Suppressor macrophage treated with lipopolysaccharide for 4 hours (primary cell): ENCODE results near the gene METTL18.

Experiments
- DNase-seq: peaks from one replicate; pipeline ENCODE4 v3.0.0-alpha.2; 2020

Gene METTL18

GRCh38 chr1:169784102-169784501 is 10.6 kb downstream of the METTL18 start:
- DNase-seq = no peak

GRCh38 chr1:169782596-169782995 is 12.1 kb downstream of the METTL18 start:
- DNase-seq = no peak

GRCh38 chr1:169779970-169780369 is 14.7 kb downstream of the METTL18 start:
- DNase-seq = no peak

GRCh38 chr1:169779150-169779549 is 15.6 kb downstream of the METTL18 start:
- no peak for DNase-seq

GRCh38 chr1:169776440-169776839 is 18.3 kb downstream of the METTL18 start:
- no peak for DNase-seq

- no peak for DNase-seq
Measured at GRCh38 chr1:169768161-169768560, 26.5 kb downstream of the METTL18 start.

DNA sequence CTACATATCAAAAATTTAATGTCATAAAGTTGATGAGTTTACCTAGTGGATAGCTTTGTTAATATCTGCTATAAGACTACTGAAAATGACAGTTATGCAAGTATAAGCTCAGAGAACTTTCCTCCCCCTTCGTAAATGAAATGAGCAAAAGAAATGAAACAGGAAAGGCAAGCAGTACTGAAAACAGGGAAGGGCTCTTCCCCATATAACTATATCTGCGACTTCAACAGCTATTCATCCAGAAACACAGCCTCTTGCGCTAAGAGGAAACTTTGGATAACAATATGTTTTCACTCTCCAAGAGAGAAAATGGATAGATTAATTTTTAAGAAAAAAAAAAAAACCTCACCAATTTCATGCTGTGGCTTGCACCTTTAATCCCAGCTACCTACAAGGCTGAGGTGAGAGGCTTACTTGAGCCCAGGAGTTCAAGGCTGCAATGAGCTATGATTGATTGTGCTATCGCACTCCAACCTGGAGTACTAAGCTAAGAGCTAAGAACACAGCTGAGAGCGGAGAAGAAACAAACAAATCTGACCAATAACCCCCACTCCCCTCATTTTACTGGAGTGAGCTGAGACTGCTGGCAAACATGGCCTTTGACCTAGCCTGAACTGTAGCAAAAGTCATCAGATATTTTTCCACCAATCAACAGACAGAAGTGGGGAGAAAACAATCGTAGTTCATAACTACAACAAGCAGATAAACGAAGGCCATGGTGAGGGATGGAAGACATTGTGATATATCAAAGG is 29.0 kb downstream of the METTL18 start:
- no peak for DNase-seq

DNA sequence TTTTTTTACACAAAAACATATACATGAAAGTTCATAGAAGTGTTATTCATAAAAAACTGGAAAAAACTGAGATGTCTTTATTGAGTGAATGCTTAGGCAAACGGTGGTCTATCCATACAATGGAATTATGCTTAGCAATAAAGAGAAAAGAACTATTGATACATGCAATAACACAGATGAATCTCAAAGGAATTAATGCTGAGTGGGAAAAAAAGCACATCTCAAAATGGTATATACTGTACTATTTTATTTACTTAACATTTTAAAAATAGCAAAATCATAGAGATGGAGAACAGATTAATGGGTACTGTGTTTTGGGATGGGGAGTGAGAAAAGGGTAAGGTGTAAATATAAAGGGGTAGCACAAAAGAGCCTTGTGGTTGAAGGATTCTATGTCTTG is 29.8 kb downstream of the METTL18 start:
- DNase-seq = no peak

DNA sequence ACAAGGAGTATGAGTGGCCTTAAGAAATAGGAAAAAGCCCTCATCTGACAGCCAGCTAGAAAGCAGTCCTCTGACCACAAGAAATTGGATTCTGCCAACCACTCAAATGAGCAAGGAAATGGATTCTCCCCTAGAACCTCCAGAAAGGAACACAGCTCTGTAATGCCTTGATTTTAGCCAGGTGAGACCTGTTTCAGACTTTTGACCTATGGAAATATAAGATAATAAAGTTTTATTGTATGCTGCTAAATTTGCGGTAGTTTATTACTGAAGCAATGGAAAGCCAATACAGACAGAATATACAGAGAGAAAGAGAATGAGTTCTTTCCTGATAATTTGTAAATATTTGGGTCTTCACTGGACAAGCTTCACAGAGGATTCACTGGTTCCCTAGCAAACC is 32.0 kb downstream of the METTL18 start:
- no peak for DNase-seq

- no peak for DNase-seq
Measured at GRCh38 chr1:169759038-169759437, 35.7 kb downstream of the METTL18 start.

- DNase-seq = no peak
Measured at GRCh38 chr1:169753549-169753948, 41.2 kb downstream of the METTL18 start.

DNA sequence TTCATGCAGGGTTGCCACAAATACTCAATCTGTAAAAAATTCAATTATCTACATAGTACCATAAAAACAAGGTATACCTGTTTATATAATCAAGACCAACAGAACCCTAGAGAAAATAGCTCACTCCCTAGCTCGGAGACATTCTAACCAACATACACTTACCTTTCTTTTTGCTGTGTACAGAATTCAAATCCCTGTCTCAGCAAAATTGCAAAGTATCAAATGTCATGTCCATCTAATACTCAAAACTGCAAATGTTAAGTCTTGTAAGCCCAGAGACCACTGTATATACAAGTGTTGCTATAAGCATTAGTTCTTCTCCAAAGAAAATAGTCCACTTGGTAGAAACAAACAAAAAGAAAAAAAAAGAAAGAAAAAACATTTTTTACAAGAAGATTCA is 44.7 kb downstream of the METTL18 start:
- no peak for DNase-seq

DNA sequence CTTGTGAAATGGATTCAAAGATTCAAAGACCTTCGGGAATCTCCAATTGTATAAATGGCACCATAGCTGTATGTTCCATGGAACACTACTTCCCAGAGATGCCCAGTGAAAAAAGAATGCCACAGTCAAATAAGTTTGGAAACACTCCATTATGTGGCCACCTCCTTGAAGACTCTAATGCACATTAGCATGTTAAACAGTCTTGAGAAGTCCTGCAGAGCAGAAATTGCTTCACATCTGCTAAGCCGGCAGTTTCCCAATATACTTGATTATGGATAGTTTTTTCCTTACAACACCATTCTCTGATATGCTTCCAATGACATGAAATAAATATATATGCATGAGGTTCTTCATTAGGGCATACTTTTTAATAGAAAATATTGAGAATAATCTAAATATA is 48.2 kb downstream of the METTL18 start:
- DNase-seq = no peak

GRCh38 chr1:169745015-169745861 is 49.5 kb downstream of the METTL18 start:
- no peak for DNase-seq
